Myocyte (in vitro differentiated cells): Measurements from ENCODE around the gene GGA2. TPM values are rescaled to one million over a fixed set of nuclear protein-coding genes. Genes with fewer than 3 reads are reported as not detected.

Experiments used
- DNase-seq: peaks from one replicate; pipeline ENCODE4 v3.0.0-alpha.2; 2012; ENCODE audit warnings: low read depth
- total RNA-seq: library from RNA; depleted of rRNA; stranded (reverse); fragments of >200 nt; gene quantifications from 2 replicates; pipeline ENCODE4 v1.2.3, GENCODE V29; 2014

The GGA2 gene
- total RNA-seq, 1 donor from 2014 or later: 42.5 TPM

- DNase-seq: peak; percentile 75
Measured at GRCh38 chr16:23423496-23424049, 86.7 kb downstream of the GGA2 start.

- DNase-seq: peak; percentile 20
Measured at GRCh38 chr16:23420011-23420410, 90.3 kb downstream of the GGA2 start.

- DNase-seq: no peak
Measured at GRCh38 chr16:23416816-23417215, 93.5 kb downstream of the GGA2 start.

GRCh38 chr16:23414731-23415130 is 95.6 kb downstream of the GGA2 start:
- no peak for DNase-seq

Other genes with a start within 250 kb of the GGA2 start
- gene SCNN1B, start 208.2 kb downstream of the GGA2 start, total RNA-seq: not detected in 2 replicates
- 12.0 and 14.3 TPM in 2 replicates for gene COG7, start 57.3 kb downstream of the GGA2 start, total RNA-seq
- 37.5 and 50.0 TPM in 2 replicates for gene EARS2, start 46.9 kb upstream of the GGA2 start, total RNA-seq
- gene UBFD1, start 47.2 kb upstream of the GGA2 start, total RNA-seq: 234 and 277 TPM in 2 replicates
- gene NDUFAB1, start 85.8 kb upstream of the GGA2 start, total RNA-seq: 199 and 205 TPM in 2 replicates
- gene PALB2, start 130.8 kb upstream of the GGA2 start, total RNA-seq: 15.9 and 16.8 TPM in 2 replicates
- gene DCTN5, start 131.0 kb upstream of the GGA2 start, total RNA-seq: 51.2 and 54.9 TPM in 2 replicates
- gene PLK1, start 168.4 kb upstream of the GGA2 start, total RNA-seq: 0.96 and 1.6 TPM in 2 replicates
- not detected in 2 replicates for gene ERN2, start 202.7 kb upstream of the GGA2 start, total RNA-seq
- not detected in 2 replicates for gene CHP2, start 244.5 kb upstream of the GGA2 start, total RNA-seq